Small intestine (tissue), 16 donors: ENCODE measurements around the gene LBHD2. TPM values are rescaled to one million over a fixed set of nuclear protein-coding genes. Genes with fewer than 3 reads are reported as not detected.
"Not testable (repeated sequence)": the region's sequence is repeated elsewhere in the genome, so short reads cannot be mapped to it uniquely, and the experiment has no call there.

Source experiments
- DNase-seq, 2 donors: peaks; one replicate each; pipeline versions ENCODE4 v3.0.0 to v3.0.0-alpha.2; 2013
- FAIRE-seq: peaks from 2 replicates; lab custom pipeline; 2012; peaks lifted over from hg19 to GRCh38; lab: Jason Lieb, UNC
- H3K27ac ChIP-seq, 3 donors: one replicate each; pipeline ENCODE4 v1.5.1; 2013; ENCODE audit warnings: low read length in 2 of 3, mild to moderate bottlenecking in 2 of 3, control low read depth in 1 of 3, inconsistent platforms in 1 of 3, low read depth in 1 of 3, moderate library complexity in 1 of 3
- H3K27me3 ChIP-seq, 3 donors: one replicate each; pipeline ENCODE4 v1.6.1; 2013; ENCODE audit warnings: low read length in 3 of 3, inconsistent platforms in 1 of 3; ENCODE audit not compliant: control insufficient read depth in 3 of 3, insufficient read depth in 3 of 3
- H3K36me3 ChIP-seq, 3 donors: one replicate each; pipeline ENCODE4 v1.6.1; 2013; ENCODE audit warnings: low read length in 3 of 3, inconsistent platforms in 1 of 3, low read depth in 1 of 3, mild to moderate bottlenecking in 1 of 3, moderate library complexity in 1 of 3; ENCODE audit not compliant: control insufficient read depth in 3 of 3, insufficient read depth in 2 of 3
- H3K4me1 ChIP-seq, 3 donors: one replicate each; pipeline ENCODE4 v1.6.1; 2013; ENCODE audit warnings: low read length in 2 of 3, inconsistent platforms in 1 of 3, low read depth in 1 of 3, mild to moderate bottlenecking in 1 of 3, moderate library complexity in 1 of 3; ENCODE audit not compliant: control insufficient read depth in 3 of 3, insufficient read depth in 2 of 3
- H3K4me3 ChIP-seq, 3 donors: one replicate each; pipeline ENCODE4 v1.5.1; 2013; ENCODE audit warnings: low read length in 3 of 3, control low read depth in 1 of 3, inconsistent platforms in 1 of 3, low read depth in 1 of 3, mild to moderate bottlenecking in 1 of 3, moderate library complexity in 1 of 3
- H3K9me3 ChIP-seq, 2 donors: one replicate each; pipeline ENCODE4 v1.6.1; 2013; ENCODE audit warnings: low read depth in 1 of 2, low read length in 1 of 2; ENCODE audit not compliant: control insufficient read depth in 2 of 2, insufficient read depth in 1 of 2
- WGBS, 3 donors: extraction: QIAGEN DNeasy Blood & Tissue Kit; methylation state at CpG; one replicate each; pipeline ENCODE4 v1.1.7; 2013; 5-methylcytosine and 5-hydroxymethylcytosine counted together
- long read RNA-seq, 10 donors: transcript quantifications; one replicate each; lab custom pipeline, GENCODE V29; 2026
- polyA plus RNA-seq, 4 donors: library from polyadenylated mRNA; stranded (reverse) in 3 of 4; unstranded in 1 of 4; fragments of 200-250 nt in 3 of 4; fragments of 120-200 nt in 1 of 4; gene quantifications; one replicate each; pipeline versions ENCODE4 v1.2.1 to v1.2.3, GENCODE V29; 2013
- donor health status: healthy with polysubstance abuse.
- donor health status: control.
- donor health status: control.
- donor health status: Bipolar disorder and iron deficiency.
- donor health status: healthy.

LBHD2 gene
- not detected for polyA plus RNA-seq
- long read RNA-seq, donor 1: 0 reads
- long read RNA-seq, donor 2: 0 reads
- long read RNA-seq, donor 3: 0 reads
- long read RNA-seq, donor 4: 0 reads
- long read RNA-seq, donor 5: 0 reads
- long read RNA-seq, donor 6: 0 reads
- long read RNA-seq, donor 7: 0 reads
- long read RNA-seq, donor 8: 0 reads
- long read RNA-seq, donor 9: 0 reads
- long read RNA-seq, donor 10: 0 reads

- Histone ChIP-seq H3K9me3 (peaks cover 0 to 3% of the 10 kb centered on the region in 2 donors), H3K4me1 (no peaks in the 10 kb centered on the region), H3K27ac (no peak within 1 kb of the TSS), H3K4me3 (no peak within 1 kb of the TSS), H3K27me3 (peaks cover 3 to 33% (median 4%) of the 10 kb centered on the region in 3 donors), H3K36me3 (no peaks in the 10 kb centered on the region)
- WGBS, 3 donors: 14 to 18% (median 16%) methylated on average over 37 to 61 of the region's 61 CpGs
- peak in 1 of 2 donors; percentile 36 for DNase-seq
- no peak for FAIRE-seq
These were observed at the start of gene LBHD2 for GRCh38 chr14:103084021-103084919. Gene LBHD2 (plus strand): TSS chr14:103084210. CDS start chr14:103086013, 1,803 bp downstream.

GRCh38 chr14:103041464-103041863 is 42.5 kb upstream of the LBHD2 start:
- 97 to 98% (median 97%) methylated on average over 20 of the region's 20 CpGs for WGBS, 3 donors
- Histone ChIP-seq H3K4me3 (no peak overlapping the region), H3K4me1 (peaks cover 0 to 4% (median 2%) of the 10 kb centered on the region in 3 donors), H3K36me3 (peaks cover 0 to 19% (median 0%) of the 10 kb centered on the region in 3 donors), H3K9me3 (peaks cover 0 to 10% of the 10 kb centered on the region in 2 donors), H3K27me3 (no peaks in the 10 kb centered on the region), H3K27ac (no peak overlapping the region)
- DNase-seq (no peak), FAIRE-seq (no peak)

- FAIRE-seq (no peak), DNase-seq (no peak)
- WGBS, 3 donors: 83 to 88% (median 87%) methylated on average over 8 of the region's 8 CpGs
- H3K27ac ChIP-seq: no peak overlapping the region
- no peaks in the 10 kb centered on the region for H3K27me3 ChIP-seq
- H3K9me3 ChIP-seq: peaks cover 0 to 10% of the 10 kb centered on the region in 2 donors
- H3K4me1 ChIP-seq: peaks cover 0 to 4% (median 2%) of the 10 kb centered on the region in 3 donors
- no peak overlapping the region for H3K4me3 ChIP-seq
- peaks cover 0 to 30% (median 0%) of the 10 kb centered on the region in 3 donors for H3K36me3 ChIP-seq
These were observed 40.6 kb upstream of the LBHD2 start for GRCh38 chr14:103043257-103044015.

GRCh38 chr14:103045371-103045869 is 38.6 kb upstream of the LBHD2 start:
- Histone ChIP-seq H3K9me3 (peaks cover 0 to 10% of the 10 kb centered on the region in 2 donors), H3K27ac (no peak overlapping the region), H3K27me3 (no peaks in the 10 kb centered on the region), H3K36me3 (peaks cover 0 to 31% (median 0%) of the 10 kb centered on the region in 3 donors), H3K4me3 (no peak overlapping the region), H3K4me1 (peaks cover 0 to 4% (median 2%) of the 10 kb centered on the region in 3 donors)
- DNase-seq (no peak), FAIRE-seq (no peak)
- WGBS, 3 donors: 32 to 45% (median 35%) methylated on average over 15 of the region's 15 CpGs

- DNase-seq, H3K27ac ChIP-seq, FAIRE-seq, H3K27me3 ChIP-seq, H3K9me3 ChIP-seq, H3K4me1 ChIP-seq, H3K4me3 ChIP-seq: not testable (repeated sequence)
- H3K36me3 ChIP-seq: peaks cover 0 to 28% (median 0%) of the 10 kb centered on the region in 3 donors
- 90 to 94% (median 93%) methylated on average over 8 of the region's 8 CpGs for WGBS, 3 donors
These were observed 36.6 kb upstream of the LBHD2 start for GRCh38 chr14:103047453-103047852.

- Histone ChIP-seq H3K27me3 (no peaks in the 10 kb centered on the region), H3K9me3 (no peaks in the 10 kb centered on the region), H3K4me3 (no peak overlapping the region), H3K4me1 (peaks cover 0 to 5% (median 5%) of the 10 kb centered on the region in 3 donors), H3K27ac (no peak overlapping the region), H3K36me3 (peaks cover 0 to 28% (median 0%) of the 10 kb centered on the region in 3 donors)
- 61 to 72% (median 67%) methylated on average over 5 of the region's 5 CpGs for WGBS, 3 donors
- no peak for FAIRE-seq
- DNase-seq: no peak
These were observed 33.1 kb upstream of the LBHD2 start for GRCh38 chr14:103050935-103051334.

- Histone ChIP-seq H3K36me3 (peaks cover 0 to 25% (median 0%) of the 10 kb centered on the region in 3 donors), H3K27ac (no peak overlapping the region), H3K27me3 (no peaks in the 10 kb centered on the region), H3K4me1 (peaks cover 0 to 6% (median 5%) of the 10 kb centered on the region in 3 donors), H3K4me3 (no peak overlapping the region), H3K9me3 (no peaks in the 10 kb centered on the region)
- DNase-seq: no peak
- no peak for FAIRE-seq
- WGBS, 3 donors: 72 to 80% (median 75%) methylated on average over 10 of the region's 10 CpGs
These were observed 31.6 kb upstream of the LBHD2 start for GRCh38 chr14:103052407-103052806.
